ENCODE results near the gene NCR2.
"Not testable (repeated sequence)": the region's sequence is repeated elsewhere in the genome, so short reads cannot be mapped to it uniquely, and the experiment has no call there.

The NCR2 gene

GRCh38 chr6:41335296-41335695 lies at the start of gene NCR2:
Gene NCR2 (plus strand): TSS chr6:41335608. CDS start chr6:41335877, 269 bp downstream.
- DNase-seq (ENCODE audit: low read depth in 4 of 4, low spot score in 1 of 4): no peak

GRCh38 chr6:41286544-41287346 lies 48.7 kb upstream of the NCR2 start, which contains the start of gene TREM1:
Gene TREM1 (minus strand): TSS chr6:41286682. CDS start chr6:41286655, 27 bp downstream.
- DNase-seq (ENCODE audit: low read depth in 4 of 4, low spot score in 1 of 4): no peak

- no peak for DNase-seq (ENCODE audit: low read depth in 4 of 4, low spot score in 1 of 4)
Observed at GRCh38 chr6:41288030-41288753, 47.2 kb upstream of the NCR2 start.

GRCh38 chr6:41288754-41289129 lies 46.7 kb upstream of the NCR2 start:
- DNase-seq (ENCODE audit: low read depth in 4 of 4, low spot score in 1 of 4): no peak

- DNase-seq (ENCODE audit: low read depth in 4 of 4, low spot score in 1 of 4): no peak
Observed at GRCh38 chr6:41289815-41290214, 45.6 kb upstream of the NCR2 start.

GRCh38 chr6:41291717-41292116 lies 43.7 kb upstream of the NCR2 start:
- no peak for DNase-seq (ENCODE audit: low read depth in 4 of 4, low spot score in 1 of 4)

GRCh38 chr6:41294214-41294872 lies 41.1 kb upstream of the NCR2 start:
- no peak for DNase-seq (ENCODE audit: low read depth in 4 of 4, low spot score in 1 of 4)

GRCh38 chr6:41297248-41297647 lies 38.2 kb upstream of the NCR2 start:
- not testable (repeated sequence) for DNase-seq (ENCODE audit: low read depth in 4 of 4, low spot score in 1 of 4)

GRCh38 chr6:41298785-41299502 lies 36.5 kb upstream of the NCR2 start:
- no peak for DNase-seq (ENCODE audit: low read depth in 4 of 4, low spot score in 1 of 4)

- no peak for DNase-seq (ENCODE audit: low read depth in 4 of 4, low spot score in 1 of 4)
Observed at GRCh38 chr6:41302638-41303037, 32.8 kb upstream of the NCR2 start.

GRCh38 chr6:41306187-41306854 lies 29.1 kb upstream of the NCR2 start:
- peak in 2 of 4 experiments; percentile 31 to 36 for DNase-seq (ENCODE audit: low read depth in 4 of 4, low spot score in 1 of 4)

GRCh38 chr6:41315203-41315602 lies 20.2 kb upstream of the NCR2 start:
- no peak for DNase-seq (ENCODE audit: low read depth in 4 of 4, low spot score in 1 of 4)

- DNase-seq (ENCODE audit: low read depth in 4 of 4, low spot score in 1 of 4): no peak
Observed at GRCh38 chr6:41315943-41316620, 19.3 kb upstream of the NCR2 start.

GRCh38 chr6:41318261-41318653 lies 17.2 kb upstream of the NCR2 start:
- DNase-seq (ENCODE audit: low read depth in 4 of 4, low spot score in 1 of 4): no peak

GRCh38 chr6:41318654-41319565 lies 16.5 kb upstream of the NCR2 start:
- peak; percentile 53 to 76 (median 69) for DNase-seq (ENCODE audit: low read depth in 4 of 4, low spot score in 1 of 4)

- DNase-seq (ENCODE audit: low read depth in 4 of 4, low spot score in 1 of 4): no peak
Observed at GRCh38 chr6:41321183-41321582, 14.2 kb upstream of the NCR2 start.

GRCh38 chr6:41325446-41326066 lies 9.9 kb upstream of the NCR2 start:
- DNase-seq (ENCODE audit: low read depth in 4 of 4, low spot score in 1 of 4): no peak

- DNase-seq (ENCODE audit: low read depth in 4 of 4, low spot score in 1 of 4): no peak
Observed at GRCh38 chr6:41326092-41326491, 9.3 kb upstream of the NCR2 start.

GRCh38 chr6:41327177-41327576 lies 8.2 kb upstream of the NCR2 start:
- no peak for DNase-seq (ENCODE audit: low read depth in 4 of 4, low spot score in 1 of 4)
